GM19324 (cell line): ENCODE results near the gene UNC93B1.

Experiments used
- ATAC-seq: cut with Tn5 transposase; IDR thresholded peaks from one replicate; pipeline ENCODE4 v1.9.1; 2021; ENCODE audit warnings: mild to moderate bottlenecking, moderate library complexity; ENCODE audit not compliant: unreplicated experiment, low FRiP score

The UNC93B1 gene

DNA sequence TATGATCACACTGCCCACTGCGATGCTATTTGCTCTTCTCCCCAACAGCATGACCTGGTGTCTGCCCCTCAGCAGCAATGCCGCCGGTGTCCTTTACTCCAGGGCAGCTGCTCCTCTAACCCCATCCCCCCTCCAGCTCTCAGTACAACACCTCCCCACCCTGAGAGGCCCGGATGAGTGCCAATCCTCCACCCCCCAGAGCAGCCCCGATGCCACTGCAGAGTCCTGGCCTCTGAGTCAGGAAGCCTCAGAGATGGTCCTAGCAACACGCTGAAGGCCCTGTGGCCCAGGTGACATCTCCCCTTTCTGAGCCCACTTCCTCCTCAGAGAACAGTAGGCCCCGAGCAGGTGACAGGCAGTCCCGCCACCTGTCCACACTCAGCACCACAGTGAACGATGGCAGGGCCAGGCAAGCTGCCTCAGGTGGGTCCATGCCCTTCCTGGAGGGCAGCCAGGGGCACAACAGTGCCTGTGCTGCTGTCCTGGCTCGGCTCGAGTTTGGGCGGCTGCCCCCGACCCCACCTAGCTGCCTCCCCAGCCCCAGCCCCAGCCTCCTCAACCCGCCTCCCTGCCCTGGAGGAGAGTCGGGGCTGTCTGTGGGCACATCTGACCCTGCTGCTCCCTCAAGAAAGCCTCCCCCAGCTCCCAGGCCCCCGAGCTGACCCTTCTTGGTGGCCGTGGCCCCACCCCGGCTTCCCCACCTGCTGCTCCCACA lies 22.7 kb upstream of the UNC93B1 start:
- ATAC-seq: no peak

DNA sequence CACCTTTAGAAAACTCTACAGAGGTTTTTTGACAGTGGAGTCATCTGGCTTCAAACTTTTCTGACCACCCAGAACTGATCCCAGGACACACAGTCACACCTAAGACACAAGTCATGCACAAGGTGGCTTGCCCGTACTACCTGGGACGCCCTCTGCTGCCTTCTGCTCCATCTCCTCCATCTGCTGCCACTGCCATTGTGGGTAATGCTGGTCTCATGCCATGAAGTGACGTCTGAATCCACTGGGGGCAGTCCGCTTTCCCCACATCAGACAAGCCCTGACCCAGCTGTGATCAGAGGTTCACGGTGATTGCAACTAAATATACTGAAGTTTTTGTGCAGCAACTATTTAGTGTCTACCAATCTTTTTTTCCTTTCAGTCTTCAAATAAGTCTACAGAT lies 21.1 kb upstream of the UNC93B1 start:
- ATAC-seq: no peak

DNA sequence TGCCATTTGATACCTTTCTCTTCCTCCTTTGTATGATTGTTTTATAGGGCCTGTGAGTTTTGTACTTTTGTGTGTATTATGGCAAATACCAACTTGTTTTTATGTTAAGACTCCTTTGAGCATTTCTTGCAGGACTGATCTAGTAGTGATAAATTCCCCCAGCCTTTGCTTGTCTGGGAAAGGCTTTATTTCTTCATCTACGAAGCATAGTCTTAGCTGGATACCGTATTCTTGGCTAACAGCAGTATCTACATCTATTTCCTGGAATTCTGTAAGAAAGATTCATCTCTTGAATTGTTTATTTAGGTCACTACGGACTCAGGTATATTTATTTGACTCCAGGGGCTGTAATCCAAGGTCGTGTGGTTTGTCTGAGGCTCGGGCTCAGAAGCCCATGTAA lies 20.6 kb upstream of the UNC93B1 start:
- no peak for ATAC-seq

DNA sequence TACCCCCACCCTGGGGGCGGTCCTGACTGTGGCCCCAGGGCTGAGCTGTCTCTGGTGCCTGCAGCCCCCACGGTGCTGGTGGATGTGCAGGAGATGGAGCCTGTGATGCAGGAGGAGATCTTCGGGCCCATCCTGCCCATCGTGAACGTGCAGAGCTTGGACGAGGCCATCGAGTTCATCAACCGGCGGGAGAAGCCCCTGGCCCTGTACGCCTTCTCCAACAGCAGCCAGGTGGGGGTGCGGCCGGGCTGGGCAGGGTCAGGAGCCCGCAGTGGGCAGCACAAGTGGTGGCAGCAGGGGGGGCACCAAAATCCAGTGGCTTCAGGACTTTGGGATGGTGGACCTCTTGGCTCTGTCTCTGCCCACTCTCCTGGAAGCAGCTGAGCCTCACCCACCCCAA lies 18.6 kb upstream of the UNC93B1 start:
- ATAC-seq: no peak

- no peak for ATAC-seq
Measured at GRCh38 chr11:68021167-68021787, 17.4 kb upstream of the UNC93B1 start.

DNA sequence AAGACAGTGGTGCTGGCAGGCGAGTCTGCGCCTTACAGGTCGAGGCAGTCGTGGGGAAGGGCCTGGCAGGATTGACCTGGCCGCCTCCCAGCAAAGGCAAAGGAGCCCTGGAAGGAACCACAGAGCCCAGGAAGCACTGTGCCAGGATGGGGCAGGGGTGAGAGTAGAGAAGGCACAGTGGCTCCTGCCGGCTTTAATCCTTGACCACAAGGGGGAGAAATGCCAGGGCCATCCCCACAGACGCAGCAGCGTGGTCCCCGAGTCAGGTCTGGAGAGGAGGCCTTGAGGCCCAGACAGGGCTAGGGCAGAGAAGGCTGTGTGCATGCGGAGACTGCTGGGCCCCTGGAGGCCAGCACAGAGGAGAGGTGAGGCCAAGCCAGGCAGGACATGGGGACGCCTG lies 16.7 kb upstream of the UNC93B1 start:
- no peak for ATAC-seq

DNA sequence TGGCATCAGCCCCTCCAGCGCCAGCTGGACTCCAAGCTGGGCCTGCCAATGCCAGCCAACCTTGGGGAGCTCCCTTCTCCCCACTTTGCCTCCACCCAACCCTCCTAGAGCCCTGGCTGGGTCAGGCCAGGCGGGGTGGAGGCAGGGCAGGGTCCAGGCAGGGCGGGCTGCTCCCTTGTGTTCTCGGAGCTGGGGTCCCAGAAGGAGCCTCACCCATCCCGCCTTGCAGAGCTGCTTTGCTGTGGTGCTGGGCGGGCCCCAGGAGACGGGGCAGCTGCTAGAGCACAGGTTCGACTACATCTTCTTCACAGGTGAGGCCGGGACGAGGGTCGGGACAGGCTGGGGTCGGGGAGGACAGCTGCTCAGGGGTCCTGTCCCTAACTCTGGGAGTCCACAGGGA lies 15.6 kb upstream of the UNC93B1 start:
- ATAC-seq: no peak

- ATAC-seq: no peak
Measured at GRCh38 chr11:68018730-68019190, 14.9 kb upstream of the UNC93B1 start.

GRCh38 chr11:68017980-68018729 lies 14.3 kb upstream of the UNC93B1 start:
- no peak for ATAC-seq

- no peak for ATAC-seq
Measured at GRCh38 chr11:68016904-68017817, 13.3 kb upstream of the UNC93B1 start.

GRCh38 chr11:68016161-68016903 lies 12.4 kb upstream of the UNC93B1 start:
- ATAC-seq: no peak

DNA sequence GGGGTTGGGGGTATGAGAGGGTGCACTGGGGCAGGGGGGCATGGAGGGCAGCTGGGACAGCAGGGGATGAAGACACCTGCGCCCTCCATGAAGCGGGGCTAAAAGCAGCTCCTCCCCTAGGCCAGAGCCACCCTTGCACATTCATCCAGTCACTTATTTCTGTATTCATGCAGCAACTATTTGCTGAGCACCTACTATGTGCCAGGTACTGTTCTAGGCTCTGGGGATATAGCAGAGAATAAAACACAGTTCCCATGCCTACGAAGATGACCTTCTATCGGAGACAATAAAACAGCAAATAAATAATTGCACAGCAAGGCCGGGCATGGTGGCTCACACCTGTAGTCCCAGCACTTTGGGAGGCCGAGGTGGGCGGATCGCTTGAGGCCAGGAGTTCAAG lies 11.6 kb upstream of the UNC93B1 start:
- ATAC-seq: no peak

- no peak for ATAC-seq
Measured at GRCh38 chr11:68014947-68015447, 11.1 kb upstream of the UNC93B1 start.

GRCh38 chr11:68014157-68014946 lies 10.5 kb upstream of the UNC93B1 start:
- no peak for ATAC-seq

DNA sequence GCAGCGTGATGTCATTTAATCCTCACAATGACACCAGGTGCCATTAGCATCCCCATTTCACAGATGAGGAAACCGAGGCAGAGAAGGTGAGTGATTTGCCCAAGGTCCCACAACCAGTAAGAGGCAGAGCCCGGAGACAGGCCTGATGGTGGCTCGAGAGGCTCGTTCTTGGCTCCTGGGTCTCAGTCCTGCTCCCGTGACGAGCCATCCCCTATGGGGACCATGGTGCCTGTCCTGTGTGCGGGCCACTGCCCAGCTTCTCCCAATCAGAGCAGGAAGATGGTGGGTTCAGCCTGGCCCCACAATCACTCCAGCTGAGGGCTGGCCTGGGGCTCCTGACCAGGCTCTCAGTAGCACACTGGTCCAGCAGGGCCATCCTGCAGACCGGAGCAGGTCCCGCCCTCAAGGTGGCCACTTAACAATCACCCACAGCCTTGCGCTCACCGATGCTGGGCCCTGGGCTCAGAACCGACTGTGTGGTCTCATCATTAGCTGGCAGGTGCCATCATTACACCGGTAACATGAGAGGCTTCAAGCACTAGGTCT lies 9.8 kb upstream of the UNC93B1 start:
- ATAC-seq: no peak

GRCh38 chr11:68012843-68013610 lies 9.1 kb upstream of the UNC93B1 start:
- no peak for ATAC-seq

GRCh38 chr11:68012044-68012842 lies 8.3 kb upstream of the UNC93B1 start:
- no peak for ATAC-seq
